ENCODE data around the gene FZD2.
A peak's percentile ranks its signal among the peaks of the same experiment; 100 is the strongest.

The FZD2 gene

GRCh38 chr17:44527102-44527501 is 30.2 kb upstream of the FZD2 start:
- Histone ChIP-seq H3K9me3 (peaks cover 7% of the 10 kb centered on the region), H3K36me3 (no peaks in the 10 kb centered on the region), H3K4me1 (no peaks in the 10 kb centered on the region), H3K4me3 (ENCODE audit: low read depth, low read length) (no peak overlapping the region), H3K27me3 (peaks cover 3% of the 10 kb centered on the region; the same call in 1 of the 2 replicates)
- TF ChIP-seq CTCF (IDR thresholded peaks at IDR 0.05; ENCODE audit: low read depth, low read length): no peak
- no peak for DNase-seq

- Histone ChIP-seq H3K4me1 (no peaks in the 10 kb centered on the region), H3K9me3 (peaks cover 7% of the 10 kb centered on the region), H3K4me3 (ENCODE audit: low read depth, low read length) (no peak overlapping the region), H3K36me3 (no peaks in the 10 kb centered on the region), H3K27me3 (peaks cover 3% of the 10 kb centered on the region; the same call in 1 of the 2 replicates)
- no peak for TF ChIP-seq CTCF (IDR thresholded peaks at IDR 0.05; ENCODE audit: low read depth, low read length)
- no peak for DNase-seq
Measured at GRCh38 chr17:44527954-44528353, 29.3 kb upstream of the FZD2 start.

GRCh38 chr17:44529864-44530263 is 27.4 kb upstream of the FZD2 start:
- Histone ChIP-seq H3K4me1 (no peaks in the 10 kb centered on the region), H3K27me3 (peaks cover 3% of the 10 kb centered on the region; the same call in 1 of the 2 replicates), H3K9me3 (peaks cover 7% of the 10 kb centered on the region), H3K4me3 (ENCODE audit: low read depth, low read length) (no peak overlapping the region), H3K36me3 (no peaks in the 10 kb centered on the region)
- no peak for TF ChIP-seq CTCF (IDR thresholded peaks at IDR 0.05; ENCODE audit: low read depth, low read length)
- no peak for DNase-seq

- no peak overlapping the region for H3K4me3 ChIP-seq (ENCODE audit: low read depth, low read length)
- peaks cover 7% of the 10 kb centered on the region for H3K9me3 ChIP-seq
- H3K4me1 ChIP-seq: no peaks in the 10 kb centered on the region
- no peaks in the 10 kb centered on the region for H3K36me3 ChIP-seq
- no peak for DNase-seq
- no peak for TF ChIP-seq CTCF (IDR thresholded peaks at IDR 0.05; ENCODE audit: low read depth, low read length)
- peaks cover 3% of the 10 kb centered on the region; the same call in 1 of the 2 replicates for H3K27me3 ChIP-seq
Measured at GRCh38 chr17:44530896-44531418, 26.3 kb upstream of the FZD2 start.

GRCh38 chr17:44533533-44534246 is 23.6 kb upstream of the FZD2 start:
- H3K27me3 ChIP-seq: peaks cover 3% of the 10 kb centered on the region; the same call in 1 of the 2 replicates
- no peaks in the 10 kb centered on the region for H3K4me1 ChIP-seq
- peak; percentile 95 for DNase-seq
- no peaks in the 10 kb centered on the region for H3K36me3 ChIP-seq
- no peaks in the 10 kb centered on the region for H3K9me3 ChIP-seq
- peak; percentile 98 for TF ChIP-seq CTCF (IDR thresholded peaks at IDR 0.05; ENCODE audit: low read depth, low read length)
- H3K4me3 ChIP-seq (ENCODE audit: low read depth, low read length): no peak overlapping the region
